CD4-positive, alpha-beta T cell treated with Interleukin-10 for 1 hour (primary cell): ENCODE results near the gene TGFB1I1.
"Not testable (repeated sequence)": the region's sequence is repeated elsewhere in the genome, so short reads cannot be mapped to it uniquely, and the experiment has no call there.

Experiments used
- DNase-seq: peaks from one replicate; pipeline ENCODE4 v3.0.0-alpha.2; 2020

The TGFB1I1 gene

GRCh38 chr16:31521368-31521767 lies 49.4 kb downstream of the TGFB1I1 start:
- no peak for DNase-seq

GRCh38 chr16:31522071-31522470 lies 50.1 kb downstream of the TGFB1I1 start:
- no peak for DNase-seq

DNA sequence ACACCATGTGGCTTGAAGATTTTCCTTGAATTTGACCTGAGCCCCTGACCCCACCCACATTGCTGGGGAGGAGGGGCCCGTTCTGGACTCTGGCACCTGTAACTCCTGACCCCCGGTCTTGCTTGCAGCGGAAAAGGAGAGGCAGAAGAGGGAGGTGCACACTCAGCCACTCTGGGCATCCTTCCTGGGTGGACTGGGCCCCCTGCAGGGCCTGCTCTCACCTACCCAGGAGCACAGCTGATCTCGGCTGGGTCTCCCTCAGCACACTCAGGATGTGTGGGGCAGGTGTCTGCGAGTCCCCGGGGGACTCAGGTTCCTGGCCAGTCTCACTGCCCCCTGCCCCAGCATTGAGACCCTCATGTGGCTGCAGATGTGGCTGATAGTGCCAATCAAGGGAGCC lies 51.8 kb downstream of the TGFB1I1 start:
- not testable (repeated sequence) for DNase-seq

DNA sequence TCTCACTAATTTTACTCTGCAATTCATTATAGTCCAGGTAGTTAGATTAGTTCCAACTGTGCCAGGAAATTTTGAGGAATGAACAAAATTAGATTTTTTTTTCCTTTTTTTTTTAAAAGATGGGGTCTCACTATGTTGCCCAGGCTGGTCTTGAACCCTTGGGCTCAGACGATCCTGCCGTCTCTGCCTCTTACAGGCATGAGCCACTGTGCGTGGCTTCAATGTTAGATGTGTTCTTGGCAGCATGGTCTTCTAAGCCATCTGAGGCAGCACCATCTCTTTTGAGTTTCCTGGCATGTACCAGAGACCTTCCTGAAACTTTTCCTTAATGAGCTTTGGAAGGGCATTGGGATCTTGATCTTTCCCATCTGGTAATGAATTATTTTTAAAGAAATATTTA lies 53.2 kb downstream of the TGFB1I1 start:
- DNase-seq: no peak
